Measurements from ENCODE around the gene FGF12. TPM values are rescaled to one million over a fixed set of nuclear protein-coding genes. Genes with fewer than 3 reads are reported as not detected.
"Not testable (repeated sequence)": the region's sequence is repeated elsewhere in the genome, so short reads cannot be mapped to it uniquely, and the experiment has no call there.

The FGF12 gene
- total RNA-seq, 1 experiment from 2014 or later, result 0.09 TPM

- no peak overlapping the region for H3K4me3 Mint-ChIP-seq (ENCODE audit: unreplicated experiment)
- no peaks in the 10 kb centered on the region for H3K9me3 Mint-ChIP-seq (ENCODE audit: unreplicated experiment)
- no peaks in the 10 kb centered on the region for H3K36me3 Mint-ChIP-seq (ENCODE audit: insufficient read depth, unreplicated experiment)
- no peaks in the 10 kb centered on the region for H3K4me1 Mint-ChIP-seq (ENCODE audit: insufficient read depth, unreplicated experiment)
- H3K27ac Mint-ChIP-seq (ENCODE audit: low read depth, unreplicated experiment), result no peak overlapping the region
- BruUV-seq (replicated peaks), result no TSS peak
- no peak for TF ChIP-seq CTCF (IDR thresholded peaks at IDR 0.05; ENCODE audit: unreplicated experiment)
- DNase-seq (ENCODE audit: unreplicated experiment), result no peak
- intact Hi-C loops (cut with micrococcal nuclease), result no loop called here
- POLR2A ChIA-PET, result no interaction called here
- CTCF ChIA-PET, result interaction anchor here (1.0 kb wide), 1 partner anchor 27 kb away, joined by 4 read pairs; no protein-coding TSS in a partner anchor
- H3K27me3 Mint-ChIP-seq (ENCODE audit: insufficient read depth, unreplicated experiment), result peaks cover 36% of the 10 kb centered on the region
Observed at GRCh38 chr3:192745150-192745549, 17.8 kb upstream of the FGF12 start.

DNA sequence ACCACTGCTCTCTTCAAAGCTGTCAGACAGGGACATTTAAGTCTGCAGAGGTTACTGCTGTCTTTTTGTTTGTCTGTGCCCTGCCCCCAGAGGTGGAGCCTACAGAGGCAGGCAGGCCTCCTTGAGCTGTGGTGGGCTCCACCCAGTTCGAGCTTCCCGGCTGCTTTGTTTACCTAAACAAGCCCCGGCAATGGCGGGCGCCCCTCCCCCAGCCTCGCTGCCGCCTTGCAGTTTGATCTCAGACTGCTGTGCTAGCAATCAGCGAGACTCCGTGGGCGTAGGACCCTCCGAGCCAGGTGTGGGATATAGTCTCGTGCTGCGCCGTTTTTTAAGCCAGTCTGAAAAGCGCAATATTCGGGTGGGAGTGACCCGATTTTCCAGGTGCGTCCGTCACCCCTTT, 17.3 kb upstream of the FGF12 start:
- H3K9me3 Mint-ChIP-seq (ENCODE audit: unreplicated experiment); H3K27ac Mint-ChIP-seq (ENCODE audit: low read depth, unreplicated experiment); CTCF ChIA-PET; H3K4me1 Mint-ChIP-seq (ENCODE audit: insufficient read depth, unreplicated experiment); H3K4me3 Mint-ChIP-seq (ENCODE audit: unreplicated experiment); BruUV-seq (replicated peaks); DNase-seq (ENCODE audit: unreplicated experiment); H3K36me3 Mint-ChIP-seq (ENCODE audit: insufficient read depth, unreplicated experiment); intact Hi-C loops (cut with micrococcal nuclease): not testable (repeated sequence)
- peaks cover 30% of the 10 kb centered on the region for H3K27me3 Mint-ChIP-seq (ENCODE audit: insufficient read depth, unreplicated experiment)
- POLR2A ChIA-PET, result interaction anchor here (0.7 kb wide), 1 partner anchor 589 kb away, joined by 6 read pairs; no protein-coding TSS in a partner anchor

DNA sequence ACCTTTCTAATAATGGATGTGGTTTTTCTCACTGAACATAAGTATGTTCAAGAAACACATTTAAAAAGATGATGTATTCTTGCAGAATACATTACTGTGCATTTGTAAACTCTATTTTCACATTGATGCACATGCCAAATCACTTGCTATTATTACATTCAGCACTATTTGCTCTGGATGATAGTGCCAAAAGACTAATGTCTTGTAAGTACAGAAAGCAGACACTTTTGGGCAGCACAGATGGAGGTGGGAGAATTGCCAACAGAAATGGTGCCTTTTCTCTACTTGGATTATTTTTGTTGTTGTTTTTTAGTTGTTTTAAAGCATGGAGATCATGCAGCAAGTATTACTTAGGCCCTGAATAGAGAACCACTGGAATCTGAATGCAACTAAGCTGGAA, 10.2 kb upstream of the FGF12 start:
- H3K36me3 Mint-ChIP-seq (ENCODE audit: insufficient read depth, unreplicated experiment), result no peaks in the 10 kb centered on the region
- intact Hi-C loops (cut with micrococcal nuclease), result no loop called here
- no TSS peak for BruUV-seq (replicated peaks)
- DNase-seq (ENCODE audit: unreplicated experiment), result no peak
- POLR2A ChIA-PET, result no interaction called here
- no peaks in the 10 kb centered on the region for H3K4me1 Mint-ChIP-seq (ENCODE audit: insufficient read depth, unreplicated experiment)
- CTCF ChIA-PET, result no interaction called here
- peaks cover 24% of the 10 kb centered on the region for H3K27me3 Mint-ChIP-seq (ENCODE audit: insufficient read depth, unreplicated experiment)
- H3K9me3 Mint-ChIP-seq (ENCODE audit: unreplicated experiment), result no peaks in the 10 kb centered on the region
- TF ChIP-seq CTCF (IDR thresholded peaks at IDR 0.05; ENCODE audit: unreplicated experiment), result no peak
- H3K27ac Mint-ChIP-seq (ENCODE audit: low read depth, unreplicated experiment), result no peak overlapping the region
- no peak overlapping the region for H3K4me3 Mint-ChIP-seq (ENCODE audit: unreplicated experiment)

- H3K36me3 Mint-ChIP-seq (ENCODE audit: insufficient read depth, unreplicated experiment), result no peaks in the 10 kb centered on the region
Observed at GRCh38 chr3:192731233-192731632, 3.9 kb upstream of the FGF12 start.

More at GRCh38 chr3:192731233-192731632, 3.9 kb upstream of the FGF12 start:
- H3K27me3 Mint-ChIP-seq (ENCODE audit: insufficient read depth, unreplicated experiment), result peaks cover 59% of the 10 kb centered on the region
- intact Hi-C loops (cut with micrococcal nuclease), result no loop called here
- BruUV-seq (replicated peaks), result no TSS peak
- TF ChIP-seq CTCF (IDR thresholded peaks at IDR 0.05; ENCODE audit: unreplicated experiment), result no peak
- ChIA-PET CTCF (no interaction called here), POLR2A (interaction anchor here (0.6 kb wide), 1 partner anchor 77 kb away, joined by 3 read pairs; no protein-coding TSS in a partner anchor)
- no peak overlapping the region for H3K27ac Mint-ChIP-seq (ENCODE audit: low read depth, unreplicated experiment)
- no peak overlapping the region for H3K4me3 Mint-ChIP-seq (ENCODE audit: unreplicated experiment)
- no peaks in the 10 kb centered on the region for H3K4me1 Mint-ChIP-seq (ENCODE audit: insufficient read depth, unreplicated experiment)
- no peaks in the 10 kb centered on the region for H3K9me3 Mint-ChIP-seq (ENCODE audit: unreplicated experiment)
- no peak for DNase-seq (ENCODE audit: unreplicated experiment)

Data from MCF 10A (cell line).